ENCODE measurements around the gene CHMP5.

- TF ChIP-seq FOSL2 (IDR thresholded peaks at IDR 0.05) (peak; percentile 94), FOSL2 (CRISPR knock-in tag; IDR thresholded peaks at IDR 0.05) (peak; percentile 97), MYC (IDR thresholded peaks at IDR 0.05; ENCODE audit: borderline replicate concordance, low read length) (no peak), POLR2A (IDR thresholded peaks at IDR 0.05; ENCODE audit: low read length) (no peak), HDAC2 (IDR thresholded peaks at IDR 0.05) (no peak), CTCF (IDR thresholded peaks at IDR 0.05) (peak; percentile 97), PBX3 (IDR thresholded peaks at IDR 0.05) (peak; percentile 74; the same call in 1 of the 2 replicates), MAX (IDR thresholded peaks at IDR 0.05) (peak; percentile 78), CEBPB (IDR thresholded peaks at IDR 0.05) (peak; percentile 51 to 74; a peak in 3 of 4 replicates), MAZ (IDR thresholded peaks at IDR 0.05; ENCODE audit: borderline replicate concordance, low read depth, low read length) (no peak), RAD21 (conservative IDR thresholded peaks at IDR 0.05 in 1 of 2, IDR thresholded peaks at IDR 0.05 in 1 of 2) (peak; percentile 97 to 99), ELK1 (IDR thresholded peaks at IDR 0.05; ENCODE audit: low read depth, low read length) (no peak), EP300 (IDR thresholded peaks at IDR 0.05) (peak; percentile 82 to 84; a peak in 2 of 5 replicates), PHF8 (IDR thresholded peaks at IDR 0.05; ENCODE audit: borderline replicate concordance, low read depth) (no peak)
Observed at GRCh38 chr9:33229359-33230114, 35.3 kb upstream of the CHMP5 start.
